ENCODE measurements around the gene TMCO4. TPM values are rescaled to one million over a fixed set of nuclear protein-coding genes. Genes with fewer than 3 reads are reported as not detected.

TMCO4 gene
- total and polyA plus RNA-seq, 5 experiments from 2014 or later = 7.7 to 17.5 (median 15.3) TPM

DNA sequence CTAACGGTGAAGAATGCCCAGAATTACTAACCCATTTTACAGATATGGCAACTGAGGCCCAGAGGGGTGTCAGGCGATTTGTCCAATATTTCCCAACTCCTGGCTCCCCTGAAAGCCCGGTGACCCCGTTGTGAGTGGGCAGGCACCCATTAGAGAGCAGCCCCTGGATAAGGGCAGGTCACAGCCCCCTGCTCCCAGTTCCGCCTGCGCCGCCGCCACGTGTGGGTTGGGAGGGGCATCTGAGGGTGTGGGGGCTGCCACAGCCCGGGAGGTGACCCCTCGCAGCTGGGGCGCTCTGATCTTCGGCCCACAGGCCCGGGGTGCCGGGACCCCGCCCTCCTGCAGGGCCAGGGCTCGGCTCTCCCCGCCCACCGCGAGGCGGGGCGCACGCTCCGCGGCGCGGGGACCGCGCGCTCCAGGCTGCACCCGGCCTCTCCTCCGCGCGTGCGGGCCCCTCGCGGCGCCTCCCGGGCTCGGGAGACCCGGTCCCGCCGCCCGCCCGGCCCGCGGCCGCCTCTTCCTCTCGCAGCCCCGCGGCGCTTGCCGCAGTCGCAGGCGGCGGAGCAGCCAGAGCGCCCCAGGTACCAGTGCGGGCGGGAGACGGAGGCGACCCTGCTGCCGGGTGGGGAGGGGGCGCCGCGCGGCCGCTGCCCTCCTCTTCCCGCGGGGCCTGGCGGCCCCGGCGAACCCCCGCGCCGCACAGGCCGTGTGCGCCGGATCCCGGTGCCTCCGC lies 135.1 kb downstream of the TMCO4 start, which contains the start of gene HTR6:
Gene HTR6 (plus strand): TSS at position 423 of the 733 bp plus-strand sequence. CDS start 879 bp downstream, outside the sequence.
- Mint-ChIP-seq H3K4me3 (peak within 1 kb of the TSS; percentile 52 to 85 (median 68)), H3K36me3 (peaks cover 0 to 2% (median 0%) of the 10 kb centered on the region in 3 donors), H3K27me3 (peaks cover 4 to 75% (median 25%) of the 10 kb centered on the region in 5 donors), H3K4me1 (peaks cover 15 to 28% (median 19%) of the 10 kb centered on the region in 4 donors), H3K9me3 (no peaks in the 10 kb centered on the region), H3K27ac (no peak within 1 kb of the TSS)
- DNase-seq (peak in 1 of 10 donors; percentile 27), ATAC-seq (peak; percentile 52 to 69)
- POLR2A ChIA-PET = no interaction called here

DNA sequence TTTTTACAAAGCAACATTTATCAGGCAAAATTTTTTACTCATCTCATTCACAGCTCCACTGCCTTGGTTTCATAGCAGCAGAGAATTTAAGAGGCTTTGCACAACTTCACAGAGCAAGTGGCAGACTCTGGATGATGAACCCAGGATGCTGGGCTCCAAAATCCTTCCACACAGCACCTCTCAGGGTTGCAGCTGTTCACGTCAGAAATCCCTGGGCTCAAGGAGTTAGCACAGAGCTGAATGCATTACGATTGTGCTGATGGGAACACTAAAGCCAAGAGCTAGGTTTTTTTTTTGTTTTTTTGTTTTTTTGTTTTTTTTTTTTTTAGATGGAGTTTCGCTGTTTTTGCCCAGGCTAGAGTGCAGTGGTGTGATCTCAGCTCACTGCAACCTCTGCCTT lies 137.4 kb downstream of the TMCO4 start:
- peaks cover 0 to 2% (median 0%) of the 10 kb centered on the region in 3 donors for H3K36me3 Mint-ChIP-seq
- POLR2A ChIA-PET = interaction anchor here (1.7 kb wide), 1 partner anchor 42 kb away, joined by 7 read pairs; no protein-coding TSS in a partner anchor
- H3K27ac Mint-ChIP-seq = peak overlapping the region in 1 of 10 donors; percentile 34
- H3K4me3 Mint-ChIP-seq = no peak overlapping the region
- peaks cover 16 to 31% (median 22%) of the 10 kb centered on the region in 4 donors for H3K4me1 Mint-ChIP-seq
- H3K27me3 Mint-ChIP-seq = peaks cover 4 to 55% (median 21%) of the 10 kb centered on the region in 5 donors
- ATAC-seq (no peak), DNase-seq (no peak)
- H3K9me3 Mint-ChIP-seq = no peaks in the 10 kb centered on the region

DNA sequence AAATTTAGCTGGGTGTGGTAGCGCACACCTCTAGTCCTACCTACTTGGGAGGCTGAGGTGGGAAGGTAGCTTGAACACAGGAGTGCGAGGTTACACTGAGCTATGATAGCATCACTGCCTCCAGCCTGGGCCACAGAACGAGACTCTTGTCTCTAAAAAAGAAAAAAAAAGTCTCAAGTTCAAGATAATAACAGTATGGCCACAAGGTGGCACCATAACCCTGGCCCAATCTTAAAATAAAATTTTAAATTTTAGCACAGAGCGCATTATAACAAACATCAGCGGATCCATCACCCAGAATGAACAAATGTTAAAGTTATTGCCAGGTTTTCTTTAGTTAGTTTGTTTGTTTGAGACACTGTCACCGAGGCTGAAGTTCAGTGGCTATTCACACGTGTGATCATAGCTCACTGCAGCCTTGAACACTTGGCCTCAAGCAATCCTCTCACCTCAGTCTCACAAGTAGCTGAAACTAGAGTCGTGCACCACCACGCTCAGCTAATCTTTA lies 137.9 kb downstream of the TMCO4 start:
- Mint-ChIP-seq H3K27me3 (peaks cover 4 to 49% (median 17%) of the 10 kb centered on the region in 5 donors), H3K36me3 (peaks cover 0 to 2% (median 0%) of the 10 kb centered on the region in 3 donors), H3K4me3 (no peak overlapping the region), H3K27ac (peak overlapping the region in 1 of 10 donors; percentile 70), H3K4me1 (peaks cover 13 to 28% (median 21%) of the 10 kb centered on the region in 4 donors), H3K9me3 (no peaks in the 10 kb centered on the region)
- DNase-seq (peak in 6 of 10 donors; percentile 31 to 70 (median 49)), ATAC-seq (peak in 1 of 2 donors; percentile 29)
- POLR2A ChIA-PET = interaction anchor here (1.7 kb wide), 1 partner anchor 43 kb away, joined by 7 read pairs; no protein-coding TSS in a partner anchor

DNA sequence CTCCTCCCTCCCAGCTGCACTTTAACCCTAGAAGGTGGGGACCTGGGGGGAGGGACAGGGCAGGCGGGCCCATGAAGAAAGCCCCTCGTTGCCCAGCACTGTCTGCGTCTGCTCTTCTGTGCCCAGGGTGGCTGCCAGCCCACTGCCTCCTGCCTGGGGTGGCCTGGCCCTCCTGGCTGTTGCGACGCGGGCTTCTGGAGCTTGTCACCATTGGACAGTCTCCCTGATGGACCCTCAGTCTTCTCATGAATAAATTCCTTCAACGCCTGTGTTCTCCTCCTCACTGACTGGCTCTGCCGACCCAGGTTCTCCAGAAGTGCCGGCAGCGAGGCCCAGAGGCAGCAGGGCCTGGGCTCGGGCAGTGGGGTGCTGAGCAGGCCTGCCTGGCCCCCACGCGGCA lies 141.5 kb downstream of the TMCO4 start:
- POLR2A ChIA-PET = interaction anchor here (0.6 to 0.7 kb wide), 2 partner anchors 68 to 72 kb away, joined by 3 to 4 read pairs; no protein-coding TSS in a partner anchor
- ATAC-seq = no peak
- no peaks in the 10 kb centered on the region for H3K9me3 Mint-ChIP-seq
- peaks cover 0 to 19% (median 5%) of the 10 kb centered on the region in 5 donors for H3K27me3 Mint-ChIP-seq
- no peak overlapping the region for H3K4me3 Mint-ChIP-seq
- peaks cover 0 to 2% (median 0%) of the 10 kb centered on the region in 3 donors for H3K36me3 Mint-ChIP-seq
- peaks cover 8 to 18% (median 12%) of the 10 kb centered on the region in 4 donors for H3K4me1 Mint-ChIP-seq
- DNase-seq = no peak
- peak overlapping the region in 1 of 10 donors; percentile 81 for H3K27ac Mint-ChIP-seq

DNA sequence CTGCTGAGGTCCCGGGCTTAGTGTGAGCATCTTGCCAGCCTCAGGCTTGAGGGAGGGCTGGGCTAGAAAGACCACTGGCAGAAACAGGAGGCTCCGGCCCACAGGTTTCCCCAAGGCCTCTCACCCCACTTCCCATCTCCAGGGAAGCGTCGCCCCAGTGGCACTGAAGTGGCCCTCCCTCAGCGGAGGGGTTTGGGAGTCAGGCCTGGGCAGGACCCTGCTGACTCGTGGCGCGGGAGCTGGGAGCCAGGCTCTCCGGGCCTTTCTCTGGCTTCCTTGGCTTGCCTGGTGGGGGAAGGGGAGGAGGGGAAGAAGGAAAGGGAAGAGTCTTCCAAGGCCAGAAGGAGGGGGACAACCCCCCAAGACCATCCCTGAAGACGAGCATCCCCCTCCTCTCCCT lies 142.2 kb downstream of the TMCO4 start:
- POLR2A ChIA-PET = interaction anchor here (0.7 kb wide), 1 partner anchor 73 kb away, joined by 4 read pairs; no protein-coding TSS in a partner anchor
- no peak for ATAC-seq
- H3K36me3 Mint-ChIP-seq = peaks cover 0 to 2% (median 0%) of the 10 kb centered on the region in 3 donors
- peak overlapping the region in 1 of 10 donors; percentile 81 for H3K27ac Mint-ChIP-seq
- peaks cover 0 to 14% (median 2%) of the 10 kb centered on the region in 5 donors for H3K27me3 Mint-ChIP-seq
- no peak overlapping the region for H3K4me3 Mint-ChIP-seq
- DNase-seq = no peak
- peaks cover 8 to 16% (median 12%) of the 10 kb centered on the region in 4 donors for H3K4me1 Mint-ChIP-seq
- no peaks in the 10 kb centered on the region for H3K9me3 Mint-ChIP-seq

DNA sequence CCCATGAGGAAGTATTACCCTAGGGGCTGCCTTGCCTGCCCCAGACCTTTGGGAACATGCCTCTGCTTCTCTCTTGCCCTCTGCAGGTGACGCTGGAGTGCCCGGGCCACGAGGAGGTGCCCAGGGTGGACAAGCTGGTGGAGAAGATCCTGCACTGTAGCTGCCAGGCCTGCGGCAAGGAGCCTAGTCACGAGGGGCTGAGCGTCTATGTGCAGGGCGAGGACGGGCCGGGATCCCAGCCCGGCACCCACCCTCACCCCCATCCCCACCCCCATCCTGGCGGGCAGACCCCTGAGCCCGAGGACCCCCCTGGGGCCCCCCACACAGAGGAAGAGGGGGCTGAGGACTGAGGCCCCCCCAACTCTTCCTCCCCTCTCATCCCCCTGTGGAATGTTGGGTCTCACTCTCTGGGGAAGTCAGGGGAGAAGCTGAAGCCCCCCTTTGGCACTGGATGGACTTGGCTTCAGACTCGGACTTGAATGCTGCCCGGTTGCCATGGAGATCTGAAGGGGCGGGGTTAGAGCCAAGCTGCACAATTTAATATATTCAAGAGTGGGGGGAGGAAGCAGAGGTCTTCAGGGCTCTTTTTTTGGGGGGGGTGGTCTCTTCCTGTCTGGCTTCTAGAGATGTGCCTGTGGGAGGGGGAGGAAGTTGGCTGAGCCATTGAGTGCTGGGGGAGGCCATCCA lies 142.8 kb downstream of the TMCO4 start:
- Mint-ChIP-seq H3K27me3 (peaks cover 0 to 14% (median 2%) of the 10 kb centered on the region in 5 donors), H3K36me3 (peaks cover 0 to 3% (median 0%) of the 10 kb centered on the region in 3 donors), H3K4me1 (peaks cover 8 to 14% (median 12%) of the 10 kb centered on the region in 4 donors), H3K4me3 (no peak overlapping the region), H3K9me3 (no peaks in the 10 kb centered on the region), H3K27ac (peak overlapping the region in 1 of 10 donors; percentile 64)
- no peak for DNase-seq
- no peak for ATAC-seq
- POLR2A ChIA-PET = interaction anchor here (0.6 kb wide), 1 partner anchor 61 kb away, joined by 5 read pairs; no protein-coding TSS in a partner anchor

DNA sequence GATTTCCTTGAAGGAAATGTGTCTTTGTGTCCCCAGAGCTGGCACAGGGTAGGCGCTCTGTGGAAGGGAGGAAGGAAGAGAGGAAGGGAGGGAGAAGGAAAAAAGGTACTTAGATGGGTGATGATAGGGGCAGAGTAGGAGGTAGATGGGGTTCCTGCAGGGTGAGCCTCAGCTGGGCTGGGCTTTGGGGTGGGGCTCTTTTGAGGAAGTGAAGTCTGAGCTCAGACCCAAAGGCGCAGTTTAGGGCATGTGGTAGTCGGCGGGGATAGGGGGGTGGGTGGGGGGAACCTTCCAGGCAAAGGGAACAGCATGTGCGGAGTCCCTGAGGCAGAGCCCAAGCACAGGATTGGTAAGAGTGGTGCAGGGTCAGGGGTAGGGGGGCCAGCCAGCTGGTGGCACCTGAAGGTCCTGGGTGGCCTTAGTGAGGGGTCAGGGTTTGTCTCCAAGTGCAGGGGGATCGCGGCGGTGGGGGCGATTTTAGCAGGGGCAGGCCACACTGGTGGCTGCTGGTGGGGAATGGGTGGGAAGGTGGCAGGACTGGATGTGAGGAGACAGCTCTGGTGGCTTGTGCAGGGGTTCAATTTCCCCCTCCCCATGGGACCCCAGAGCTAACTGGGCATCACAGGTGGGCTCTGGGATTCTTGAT lies 143.5 kb downstream of the TMCO4 start:
- ATAC-seq (no peak), DNase-seq (no peak)
- POLR2A ChIA-PET = interaction anchor here (0.6 kb wide), 1 partner anchor 61 kb away, joined by 5 read pairs; no protein-coding TSS in a partner anchor
- Mint-ChIP-seq H3K36me3 (peaks cover 0 to 5% (median 0%) of the 10 kb centered on the region in 3 donors), H3K27me3 (peaks cover 0 to 14% (median 0%) of the 10 kb centered on the region in 5 donors), H3K4me3 (no peak overlapping the region), H3K9me3 (no peaks in the 10 kb centered on the region), H3K4me1 (peaks cover 10 to 14% (median 12%) of the 10 kb centered on the region in 4 donors), H3K27ac (peak overlapping the region in 1 of 10 donors; percentile 64)

DNA sequence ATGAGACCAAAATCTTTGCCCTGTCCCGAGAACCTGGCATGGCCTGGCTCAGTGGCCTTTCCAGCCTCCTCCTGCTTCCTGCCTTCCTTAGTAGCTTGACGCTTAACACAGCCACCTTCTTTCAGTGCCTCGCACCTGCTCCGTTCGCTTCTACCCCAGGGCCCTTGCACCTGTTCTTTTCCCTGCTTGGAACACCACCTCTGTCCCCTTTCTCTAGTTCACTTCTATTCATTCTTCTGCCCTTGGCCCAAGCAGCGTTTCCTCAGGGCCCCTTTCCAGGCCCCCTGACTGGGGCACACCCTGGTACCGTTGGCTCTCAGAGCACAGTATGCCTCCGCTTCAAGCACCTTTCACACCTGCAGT lies 144.0 kb downstream of the TMCO4 start:
- Mint-ChIP-seq H3K4me3 (peak overlapping the region in 1 of 10 donors; percentile 35), H3K36me3 (peaks cover 0 to 6% (median 0%) of the 10 kb centered on the region in 3 donors), H3K27ac (peak overlapping the region in 2 of 10 donors; percentile 15 to 64), H3K9me3 (no peaks in the 10 kb centered on the region), H3K27me3 (peaks cover 0 to 13% (median 0%) of the 10 kb centered on the region in 5 donors), H3K4me1 (peaks cover 11 to 16% (median 15%) of the 10 kb centered on the region in 4 donors)
- DNase-seq = no peak
- no peak for ATAC-seq
- POLR2A ChIA-PET = no interaction called here

DNA sequence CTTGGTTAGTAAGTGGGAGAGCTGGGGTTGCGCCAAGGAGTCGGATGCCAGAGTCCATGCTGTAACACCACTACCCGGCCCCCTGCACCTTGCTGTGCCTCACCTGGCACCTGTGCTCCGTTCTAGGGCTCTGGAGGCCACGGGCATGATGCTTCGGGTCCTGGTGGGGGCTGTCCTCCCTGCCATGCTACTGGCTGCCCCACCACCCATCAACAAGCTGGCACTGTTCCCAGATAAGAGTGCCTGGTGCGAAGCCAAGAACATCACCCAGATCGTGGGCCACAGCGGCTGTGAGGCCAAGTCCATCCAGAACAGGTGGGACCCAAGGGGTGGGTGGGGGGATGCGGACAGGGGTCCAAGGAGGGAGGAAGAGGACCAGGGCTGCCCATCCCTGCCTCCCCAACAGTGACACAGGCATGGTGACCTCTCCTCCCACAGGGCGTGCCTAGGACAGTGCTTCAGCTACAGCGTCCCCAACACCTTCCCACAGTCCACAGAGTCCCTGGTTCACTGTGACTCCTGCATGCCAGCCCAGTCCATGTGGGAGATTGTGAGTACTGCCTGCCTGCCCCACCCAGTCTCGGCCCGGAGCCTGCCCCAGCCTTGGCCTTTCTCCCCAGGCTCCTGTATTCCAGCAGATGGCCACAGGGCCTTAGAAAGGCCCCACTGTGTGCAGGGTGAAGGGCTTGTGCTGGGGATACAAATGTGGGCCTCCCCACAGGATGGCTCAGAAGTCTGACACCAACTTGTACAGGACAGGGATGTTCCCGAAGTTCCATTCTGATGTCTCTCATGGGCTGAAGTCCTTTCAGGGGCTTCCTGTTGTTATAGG lies 144.6 kb downstream of the TMCO4 start:
- peaks cover 14 to 20% (median 16%) of the 10 kb centered on the region in 4 donors for H3K4me1 Mint-ChIP-seq
- H3K27me3 Mint-ChIP-seq = peaks cover 0 to 7% (median 0%) of the 10 kb centered on the region in 5 donors
- DNase-seq (no peak), ATAC-seq (no peak)
- POLR2A ChIA-PET = no interaction called here
- H3K9me3 Mint-ChIP-seq = no peaks in the 10 kb centered on the region
- H3K4me3 Mint-ChIP-seq = no peak overlapping the region
- H3K36me3 Mint-ChIP-seq = peaks cover 0 to 6% (median 0%) of the 10 kb centered on the region in 3 donors
- peak overlapping the region in 2 of 10 donors; percentile 15 to 64 for H3K27ac Mint-ChIP-seq

DNA sequence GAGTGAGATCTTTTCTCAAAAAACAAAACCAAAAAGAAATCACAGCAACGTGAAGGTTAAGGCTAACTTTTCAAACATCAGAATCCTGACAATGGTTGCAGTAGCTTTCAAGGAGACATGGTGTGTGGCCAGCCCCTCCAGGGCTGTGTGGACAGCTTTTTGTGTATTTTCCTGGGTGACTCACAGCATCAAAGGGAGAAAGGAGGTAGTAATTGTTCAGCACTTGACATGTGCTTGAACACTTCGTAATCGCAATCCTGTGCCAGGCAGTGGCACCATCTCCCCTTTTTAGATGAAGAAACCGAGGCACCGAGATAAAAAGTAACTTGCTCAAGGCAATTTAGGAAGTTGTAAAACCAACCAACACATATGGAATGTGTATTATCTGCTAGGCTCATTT lies 145.3 kb downstream of the TMCO4 start:
- POLR2A ChIA-PET = no interaction called here
- Mint-ChIP-seq H3K27me3 (peaks cover 0 to 2% (median 0%) of the 10 kb centered on the region in 5 donors), H3K27ac (peak overlapping the region in 1 of 10 donors; percentile 55), H3K9me3 (no peaks in the 10 kb centered on the region), H3K36me3 (peaks cover 0 to 6% (median 0%) of the 10 kb centered on the region in 3 donors), H3K4me1 (peaks cover 10 to 14% (median 12%) of the 10 kb centered on the region in 4 donors), H3K4me3 (no peak overlapping the region)
- ATAC-seq (no peak), DNase-seq (no peak)

DNA sequence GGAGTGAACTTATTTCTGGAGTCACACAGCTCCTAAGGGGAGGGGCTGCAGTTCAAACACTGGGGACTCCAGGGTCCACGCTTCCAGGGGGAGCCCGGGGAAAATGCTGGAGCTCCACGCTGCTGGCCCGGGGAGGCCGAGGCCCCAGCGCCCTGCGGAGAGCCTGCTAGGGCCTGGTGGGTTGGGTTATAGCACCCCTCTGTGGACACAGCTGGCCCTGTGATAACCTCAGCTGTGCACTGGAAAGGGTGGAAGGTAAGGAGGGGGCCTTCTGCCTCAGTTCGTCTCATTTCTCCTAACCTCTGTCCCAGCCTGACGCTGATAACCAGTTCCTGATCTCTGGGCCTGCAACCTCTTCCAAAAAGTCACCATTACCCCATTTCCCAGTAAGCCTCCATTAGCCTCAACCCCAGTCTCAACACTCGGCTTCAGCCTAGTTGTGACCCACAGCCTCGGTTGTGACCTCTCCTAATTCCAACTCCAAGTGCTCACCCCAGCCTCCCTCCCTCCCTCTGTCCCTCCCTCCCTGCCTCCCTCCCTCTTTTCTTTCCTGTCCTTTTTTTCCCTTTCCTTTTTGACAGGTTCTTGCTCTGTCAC lies 148.5 kb downstream of the TMCO4 start:
- H3K36me3 Mint-ChIP-seq = peaks cover 0 to 6% (median 0%) of the 10 kb centered on the region in 3 donors
- no peaks in the 10 kb centered on the region for H3K27me3 Mint-ChIP-seq
- peak overlapping the region in 2 of 10 donors; percentile 29 for H3K27ac Mint-ChIP-seq

More for the DNA sequence above, 148.5 kb downstream of the TMCO4 start:
- peaks cover 22 to 34% (median 29%) of the 10 kb centered on the region in 4 donors for H3K4me1 Mint-ChIP-seq
- ATAC-seq (peak; percentile 67 to 76), DNase-seq (peak in 9 of 10 donors; percentile 35 to 76 (median 53))
- POLR2A ChIA-PET = interaction anchor here (0.6 to 1.4 kb wide), 7 partner anchors 8 to 339 kb away, joined by 3 to 8 read pairs (median 4); partner anchors contain the start of gene SLC66A1
- no peaks in the 10 kb centered on the region for H3K9me3 Mint-ChIP-seq
- H3K4me3 Mint-ChIP-seq = no peak overlapping the region

All from naive thymus-derived CD8-positive, alpha-beta T cell (primary cell).